ENCODE measurements around the gene RAB11FIP3.

The RAB11FIP3 gene

GRCh38 chr16:424033-424622 is 1.3 kb upstream of the RAB11FIP3 start:
- no peak for DNase-seq (ENCODE audit: low read depth)

GRCh38 chr16:424623-425081 is 797 bp upstream of the RAB11FIP3 start:
- no peak for DNase-seq (ENCODE audit: low read depth)

GRCh38 chr16:425740-426114 is 278 bp downstream of the RAB11FIP3 start:
- no peak for DNase-seq (ENCODE audit: low read depth)

GRCh38 chr16:426115-426905 is 861 bp downstream of the RAB11FIP3 start:
- DNase-seq (ENCODE audit: low read depth): no peak

GRCh38 chr16:426906-427249 is 1.4 kb downstream of the RAB11FIP3 start:
- DNase-seq (ENCODE audit: low read depth): no peak

GRCh38 chr16:427250-427649 is 1.8 kb downstream of the RAB11FIP3 start:
- DNase-seq (ENCODE audit: low read depth): no peak

GRCh38 chr16:430904-431303 is 5.5 kb downstream of the RAB11FIP3 start:
- no peak for DNase-seq (ENCODE audit: low read depth)

- DNase-seq (ENCODE audit: low read depth): no peak
Measured at GRCh38 chr16:440627-441026, 15.2 kb downstream of the RAB11FIP3 start.

- DNase-seq (ENCODE audit: low read depth): no peak
Measured at GRCh38 chr16:441447-441846, 16.0 kb downstream of the RAB11FIP3 start.

- DNase-seq (ENCODE audit: low read depth): no peak
Measured at GRCh38 chr16:442976-443375, 17.5 kb downstream of the RAB11FIP3 start.

- no peak for DNase-seq (ENCODE audit: low read depth)
Measured at GRCh38 chr16:444027-444426, 18.6 kb downstream of the RAB11FIP3 start.

GRCh38 chr16:445566-445965 is 20.1 kb downstream of the RAB11FIP3 start:
- DNase-seq (ENCODE audit: low read depth): no peak

GRCh38 chr16:450385-450784 is 24.9 kb downstream of the RAB11FIP3 start:
- DNase-seq (ENCODE audit: low read depth): no peak

- no peak for DNase-seq (ENCODE audit: low read depth)
Measured at GRCh38 chr16:450785-451512, 25.5 kb downstream of the RAB11FIP3 start.

GRCh38 chr16:454397-454940 is 29.0 kb downstream of the RAB11FIP3 start:
- no peak for DNase-seq (ENCODE audit: low read depth)

- DNase-seq (ENCODE audit: low read depth): no peak
Measured at GRCh38 chr16:455453-455852, 30.0 kb downstream of the RAB11FIP3 start.

GRCh38 chr16:456891-457483 is 31.5 kb downstream of the RAB11FIP3 start:
- DNase-seq (ENCODE audit: low read depth): no peak

- DNase-seq (ENCODE audit: low read depth): no peak
Measured at GRCh38 chr16:457732-458400, 32.4 kb downstream of the RAB11FIP3 start.

GRCh38 chr16:459761-460160 is 34.3 kb downstream of the RAB11FIP3 start:
- no peak for DNase-seq (ENCODE audit: low read depth)

GRCh38 chr16:460787-461186 is 35.3 kb downstream of the RAB11FIP3 start:
- DNase-seq (ENCODE audit: low read depth): no peak

GRCh38 chr16:463071-463470 is 37.6 kb downstream of the RAB11FIP3 start:
- DNase-seq (ENCODE audit: low read depth): no peak

- DNase-seq (ENCODE audit: low read depth): no peak
Measured at GRCh38 chr16:466651-467050, 41.2 kb downstream of the RAB11FIP3 start.

All from stimulated activated CD8-positive, alpha-beta memory T cell treated with anti-CD3 and anti-CD28 coated beads, Interleukin-15, amount 100 ng/mL, for 1 hour (primary cell).